GM21515 (cell line): ENCODE results near the gene RPL21.
"Not testable (repeated sequence)": the region's sequence is repeated elsewhere in the genome, so short reads cannot be mapped to it uniquely, and the experiment has no call there.

Experiments
- ATAC-seq: cut with Tn5 transposase; IDR thresholded peaks from one replicate; pipeline ENCODE4 v1.9.1; 2021; ENCODE audit not compliant: unreplicated experiment

RPL21 gene

GRCh38 chr13:27283906-27284493 is 32.6 kb downstream of the RPL21 start:
- ATAC-seq: no peak

- ATAC-seq: no peak
Measured at GRCh38 chr13:27288392-27288791, 37.0 kb downstream of the RPL21 start.

GRCh38 chr13:27289011-27289665 is 37.8 kb downstream of the RPL21 start:
- no peak for ATAC-seq

DNA sequence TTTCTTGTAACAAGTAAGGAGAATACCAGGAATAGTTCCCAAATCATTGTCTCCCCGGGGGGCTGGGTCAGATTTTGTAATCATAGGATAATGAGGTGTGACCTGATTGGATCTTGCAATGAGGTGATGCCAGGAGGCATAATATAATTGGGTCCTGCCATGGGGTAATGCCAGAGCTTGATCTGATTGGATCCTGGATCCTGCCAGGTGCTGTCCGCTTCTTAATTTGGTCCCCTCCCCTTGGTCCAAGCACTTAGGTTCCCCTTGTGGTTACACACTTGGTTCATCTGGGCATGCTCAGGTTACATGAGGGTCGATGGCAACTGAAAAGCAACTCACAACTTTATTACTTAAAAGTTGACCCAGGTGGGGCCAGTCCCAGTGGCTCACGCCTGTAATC is 39.4 kb downstream of the RPL21 start:
- no peak for ATAC-seq

GRCh38 chr13:27291967-27292366 is 40.6 kb downstream of the RPL21 start:
- ATAC-seq: not testable (repeated sequence)

GRCh38 chr13:27293076-27293691 is 41.8 kb downstream of the RPL21 start:
- ATAC-seq: no peak

DNA sequence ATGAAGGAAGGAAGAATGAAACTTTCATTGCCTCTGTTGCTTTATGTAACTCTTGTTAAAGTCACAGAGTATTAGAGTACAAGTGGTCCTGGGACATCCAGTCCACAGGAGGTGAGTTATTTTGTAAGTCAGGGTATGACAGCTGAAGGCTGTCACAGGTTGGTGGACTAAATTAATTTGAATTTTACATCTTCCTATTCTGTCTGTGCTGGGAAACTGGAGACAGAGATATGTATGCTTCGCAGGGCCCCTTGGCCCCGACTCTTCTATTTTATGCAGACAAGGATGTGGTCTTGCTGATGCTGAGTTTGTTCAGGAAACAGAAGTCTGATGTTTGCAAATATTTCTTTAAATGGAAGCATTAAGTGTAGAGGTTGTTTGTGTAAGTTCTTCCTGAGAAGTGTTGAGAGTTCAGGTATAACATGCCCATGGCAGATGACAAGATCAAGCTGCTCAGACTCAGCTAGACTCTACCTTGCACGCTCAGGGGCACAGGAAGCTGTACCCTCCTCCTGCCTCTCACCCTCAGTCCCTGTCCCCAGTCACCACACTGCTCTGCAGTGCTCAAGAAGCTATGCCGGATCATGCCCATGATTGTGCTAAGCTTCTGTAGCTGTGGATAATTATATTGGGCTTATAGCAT is 42.6 kb downstream of the RPL21 start:
- ATAC-seq: no peak

GRCh38 chr13:27295096-27295495 is 43.7 kb downstream of the RPL21 start:
- ATAC-seq: no peak

DNA sequence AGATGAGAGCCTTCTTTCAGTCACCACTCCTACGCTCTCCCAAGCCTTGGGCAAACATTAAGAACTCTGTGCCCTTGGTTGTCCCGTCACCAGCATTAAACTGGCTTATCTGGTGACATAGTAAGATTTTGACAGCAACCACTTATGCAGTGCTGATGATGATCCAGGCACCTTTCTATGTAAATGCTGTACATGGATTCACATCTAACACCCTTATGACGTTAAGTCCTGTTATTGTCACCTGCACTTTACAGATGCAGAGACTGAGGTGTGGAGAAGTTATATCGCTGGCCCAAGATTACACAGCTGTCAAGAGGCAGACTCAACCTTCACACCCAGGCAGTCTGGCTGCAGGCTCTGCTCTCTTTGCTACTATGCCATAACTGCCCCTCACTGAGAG is 44.3 kb downstream of the RPL21 start:
- ATAC-seq: no peak

DNA sequence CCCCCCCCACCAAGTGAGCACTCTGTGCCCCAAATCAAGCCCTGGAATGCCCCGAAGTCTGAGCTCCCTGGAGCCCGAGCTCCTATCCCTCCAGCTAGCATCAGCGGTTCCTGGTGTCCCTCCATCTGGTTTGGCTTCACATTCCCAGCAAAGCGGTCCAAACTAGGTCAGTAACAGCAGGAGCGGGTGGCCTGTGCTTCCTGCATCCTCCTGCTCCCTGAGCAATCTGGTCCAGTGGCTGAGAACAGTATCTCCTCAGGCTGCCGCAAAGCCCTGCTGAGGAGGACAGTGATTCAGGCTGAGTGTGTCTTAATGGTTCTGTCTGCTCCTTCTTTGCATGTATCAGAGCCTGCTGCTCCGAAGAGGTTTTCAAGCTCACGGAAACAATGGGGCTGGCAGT is 45.1 kb downstream of the RPL21 start:
- ATAC-seq: no peak

DNA sequence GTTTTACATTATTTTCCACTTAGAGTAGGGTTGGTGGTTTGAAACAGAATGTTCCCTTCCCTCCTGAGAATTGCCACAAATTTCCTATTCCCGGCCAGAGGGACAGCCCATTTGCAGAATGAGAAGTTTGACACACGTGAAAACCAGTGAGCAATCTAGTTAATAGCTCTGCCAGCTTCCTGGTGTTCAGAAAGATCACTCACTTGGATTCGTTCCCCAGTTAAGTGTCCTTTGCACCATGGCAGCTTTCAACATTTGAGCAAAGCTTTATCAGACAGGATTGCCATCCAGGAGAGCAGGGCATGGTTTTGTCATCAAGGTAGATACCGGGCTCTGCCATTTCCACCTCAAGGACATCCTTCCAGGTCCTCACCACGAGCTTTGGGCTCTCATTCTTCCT is 47.5 kb downstream of the RPL21 start:
- no peak for ATAC-seq

GRCh38 chr13:27300406-27300805 is 49.0 kb downstream of the RPL21 start:
- ATAC-seq: not testable (repeated sequence)

GRCh38 chr13:27300941-27301586 is 49.7 kb downstream of the RPL21 start:
- ATAC-seq: no peak

- ATAC-seq: no peak
Measured at GRCh38 chr13:27302643-27303262, 51.4 kb downstream of the RPL21 start.

DNA sequence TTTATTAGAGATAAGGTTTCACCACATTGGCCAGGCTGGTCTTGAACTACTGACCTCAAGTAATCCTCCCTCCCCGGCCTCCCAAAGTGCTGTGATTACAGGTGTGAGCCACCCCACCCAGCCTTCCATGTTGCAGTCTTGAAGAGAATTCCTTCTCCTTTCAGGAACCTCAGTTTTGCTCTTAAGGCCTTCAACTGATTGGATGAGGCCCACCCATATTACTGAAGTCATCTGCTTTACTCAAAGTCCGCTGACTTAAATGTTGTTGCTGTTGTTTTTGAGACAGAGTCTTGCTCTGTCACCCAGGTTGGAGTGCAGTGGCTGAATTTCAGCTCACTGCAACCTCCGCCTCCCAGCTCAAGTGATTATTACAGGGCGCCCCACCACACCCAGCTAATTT is 52.7 kb downstream of the RPL21 start:
- ATAC-seq: no peak

DNA sequence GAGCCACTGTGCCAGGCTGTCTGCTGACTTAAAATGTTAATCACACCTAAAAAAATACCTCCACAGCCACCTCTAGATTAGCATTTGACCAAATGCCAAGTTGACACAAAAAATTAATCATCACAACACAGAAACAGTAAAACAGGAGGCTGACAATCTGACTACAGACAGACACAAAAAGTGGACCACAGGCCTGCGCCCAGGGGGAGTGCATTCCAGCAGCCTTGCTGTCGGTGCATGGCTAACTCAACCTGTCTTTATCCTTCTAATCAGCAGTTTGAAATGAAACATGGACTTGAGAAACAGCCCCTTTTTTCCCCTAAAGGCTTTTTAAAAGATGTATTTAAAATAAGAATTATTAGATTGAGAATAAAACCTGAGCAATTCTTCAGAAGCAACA is 53.3 kb downstream of the RPL21 start:
- no peak for ATAC-seq
